HG03521 (cell line): ENCODE results near the gene KMT2B.

ENCODE experiments used
- ATAC-seq: cut with Tn5 transposase; IDR thresholded peaks from one replicate; pipeline ENCODE4 v1.9.1; 2021; ENCODE audit warnings: mild to moderate bottlenecking, moderate library complexity; ENCODE audit not compliant: unreplicated experiment

KMT2B gene

DNA sequence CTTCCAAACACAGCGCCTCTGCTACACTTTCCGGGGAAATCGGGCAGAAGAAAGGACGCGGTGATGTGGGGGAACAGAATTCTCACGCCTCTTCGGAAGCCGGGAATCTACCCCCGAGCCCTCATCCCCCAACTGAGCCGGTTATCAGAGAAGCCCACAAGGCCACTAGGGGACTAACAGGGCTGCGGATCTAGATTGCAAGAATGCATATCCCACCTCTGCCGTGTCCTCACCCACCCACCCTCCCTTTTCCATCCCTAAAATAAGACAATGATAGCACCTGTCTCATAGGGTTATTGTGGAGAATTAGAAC lies 23.4 kb downstream of the KMT2B start:
- ATAC-seq, result no peak

DNA sequence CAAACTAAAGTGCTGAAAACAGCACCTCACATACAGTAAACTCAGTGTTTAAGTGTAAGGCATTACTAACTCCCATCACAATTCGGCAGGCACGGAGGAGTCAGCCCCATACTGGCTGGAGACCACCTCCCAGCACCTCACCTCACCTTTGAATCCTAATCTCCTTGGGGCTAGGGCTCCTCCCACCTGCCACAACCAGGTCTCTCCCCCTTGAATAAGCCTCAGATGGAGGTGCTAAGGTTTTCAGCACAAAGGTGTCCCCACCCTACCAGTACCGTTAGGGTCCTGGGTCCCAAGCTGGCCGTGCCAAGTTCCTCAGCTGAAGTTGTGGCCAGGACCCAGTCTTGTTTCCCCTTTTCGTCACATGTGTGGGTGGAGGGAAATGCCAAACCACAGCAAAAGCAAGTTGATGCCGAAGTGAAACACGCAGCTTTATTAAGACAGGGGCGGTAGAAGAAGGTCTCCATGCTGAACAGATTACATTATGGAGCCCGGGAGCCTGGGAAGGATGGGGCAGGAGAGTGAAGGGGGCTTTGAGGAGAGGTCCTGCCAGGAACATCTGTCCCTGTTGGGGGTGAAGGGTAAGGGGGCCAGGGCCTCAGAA lies 24.4 kb downstream of the KMT2B start, which contains the start of gene IGFLR1:
Gene IGFLR1 (minus strand): TSS at position 332 of the 604 bp plus-strand sequence. CDS start 1,272 bp downstream, outside the sequence.
- no peak for ATAC-seq

DNA sequence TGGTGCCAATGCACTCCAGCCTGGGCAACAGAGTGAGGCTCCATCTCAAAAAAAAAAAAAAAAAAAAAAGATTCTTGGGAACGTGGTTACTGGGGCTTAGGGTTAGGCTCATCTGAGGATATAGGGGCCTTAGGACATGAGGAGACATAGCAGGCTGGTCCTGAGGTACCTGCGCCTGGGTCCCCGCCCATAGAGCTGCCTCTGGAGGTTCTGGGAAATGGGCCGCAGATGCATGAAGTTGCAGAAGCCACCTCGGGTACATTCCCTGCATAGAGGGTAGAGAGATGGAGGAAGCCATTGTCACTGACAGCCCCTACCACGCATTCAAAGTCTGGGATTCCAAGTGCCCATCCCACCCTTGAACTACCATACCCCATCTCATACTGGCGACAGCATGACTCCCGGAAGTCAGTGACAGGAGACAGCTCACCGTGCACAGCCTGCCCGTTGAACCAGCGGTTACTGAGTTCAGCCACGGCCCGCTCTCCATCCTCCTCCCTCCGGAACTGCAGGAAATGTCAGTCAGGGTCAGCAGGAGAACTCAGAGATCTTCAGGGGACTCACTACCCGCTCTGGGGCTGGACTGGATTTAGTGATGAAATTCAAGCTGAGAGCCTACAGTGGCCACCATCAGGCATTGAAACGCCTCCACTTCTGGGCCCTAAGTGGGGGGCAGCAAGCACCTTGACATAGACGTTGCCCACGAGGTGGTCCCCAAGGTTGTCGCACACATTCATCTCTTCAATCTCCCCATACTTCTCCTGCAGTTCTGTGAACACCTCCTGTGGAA lies 26.0 kb downstream of the KMT2B start:
- no peak for ATAC-seq

DNA sequence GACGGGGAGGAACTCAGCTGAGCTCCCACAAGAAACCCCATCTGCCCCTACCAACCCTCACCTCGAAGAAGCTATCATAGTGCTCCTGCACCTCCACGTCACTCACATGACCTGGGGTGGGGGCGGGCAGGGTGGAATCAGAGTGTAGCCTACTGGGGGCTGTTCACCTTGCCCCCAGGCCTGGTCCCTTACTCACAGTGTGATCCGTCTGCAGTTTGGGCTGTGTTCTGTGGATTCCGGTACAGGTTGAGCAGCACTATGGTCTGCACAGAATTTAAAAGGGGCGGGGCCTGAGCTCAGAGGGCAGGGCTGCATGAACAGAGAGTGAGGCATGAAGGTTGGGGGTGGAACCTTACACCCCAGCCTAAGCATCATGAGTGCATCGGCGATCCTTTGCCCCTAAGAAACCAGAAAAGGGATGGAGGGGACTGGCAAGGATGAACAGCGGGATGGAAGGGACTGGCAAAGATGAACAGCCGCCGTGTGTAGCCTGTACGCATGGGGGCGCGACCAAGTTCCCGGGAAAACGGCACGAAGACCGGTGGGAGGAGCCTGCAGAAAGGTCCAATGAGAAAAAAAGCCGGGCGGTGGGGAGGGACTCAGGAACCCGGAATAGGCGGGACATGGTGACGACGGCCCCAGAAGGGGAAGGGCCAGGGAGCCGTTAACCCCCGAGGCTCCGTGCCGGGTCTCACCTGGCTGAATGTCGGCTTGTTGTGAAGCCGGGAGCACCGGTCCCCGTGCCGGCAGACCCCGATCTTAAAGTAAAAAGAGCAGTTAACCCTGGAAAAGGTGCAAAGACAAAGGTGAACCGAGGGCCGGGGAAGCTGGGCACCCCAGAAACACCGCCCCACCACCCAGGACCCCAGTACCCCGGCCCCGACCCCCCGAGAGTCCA lies 26.9 kb downstream of the KMT2B start:
- peak; percentile 30 for ATAC-seq

DNA sequence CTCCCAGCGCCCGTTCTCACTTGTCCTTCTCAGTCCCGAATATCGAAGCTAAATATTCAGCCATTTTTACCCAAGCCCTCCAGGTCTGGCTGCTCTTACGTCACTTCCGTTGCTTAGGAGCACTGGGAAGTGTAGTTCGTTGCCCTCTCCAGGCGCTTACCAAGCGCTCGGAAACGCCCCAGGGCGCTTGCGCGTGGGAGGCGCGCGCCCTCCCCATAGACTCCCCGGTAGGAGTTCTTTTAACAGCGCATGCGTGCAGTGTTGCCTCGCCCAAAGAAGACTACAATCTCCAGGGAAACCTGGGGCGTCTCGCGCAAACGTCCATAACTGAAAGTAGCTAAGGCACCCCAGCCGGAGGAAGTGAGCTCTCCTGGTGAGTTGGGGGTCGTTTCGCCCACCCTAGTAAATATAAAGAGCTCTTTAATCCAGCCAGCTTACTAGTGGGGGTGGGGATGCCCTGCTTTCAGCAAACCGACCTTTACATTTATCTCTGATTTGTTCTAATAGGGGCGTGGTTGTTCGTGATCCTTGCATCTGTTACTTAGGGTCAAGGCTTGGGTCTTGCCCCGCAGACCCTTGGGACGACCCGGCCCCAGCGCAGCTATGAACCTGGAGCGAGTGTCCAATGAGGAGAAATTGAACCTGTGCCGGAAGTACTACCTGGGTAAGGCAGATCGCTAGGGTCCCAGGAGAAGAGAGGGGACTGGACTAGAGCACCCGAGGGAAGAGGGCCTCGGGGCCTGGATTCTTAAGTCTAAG lies 27.7 kb downstream of the KMT2B start, which contains the start of the genes PSENEN and U2AF1L4:
Gene PSENEN (plus strand): TSS at position 324 of the 759 bp plus-strand sequence. CDS start 280 bp downstream, at position 604.
Gene U2AF1L4 (minus strand): TSS at position 91 of the 759 bp plus-strand sequence. CDS start 27 bp downstream, at position 64.
- ATAC-seq, result peak; percentile 36

DNA sequence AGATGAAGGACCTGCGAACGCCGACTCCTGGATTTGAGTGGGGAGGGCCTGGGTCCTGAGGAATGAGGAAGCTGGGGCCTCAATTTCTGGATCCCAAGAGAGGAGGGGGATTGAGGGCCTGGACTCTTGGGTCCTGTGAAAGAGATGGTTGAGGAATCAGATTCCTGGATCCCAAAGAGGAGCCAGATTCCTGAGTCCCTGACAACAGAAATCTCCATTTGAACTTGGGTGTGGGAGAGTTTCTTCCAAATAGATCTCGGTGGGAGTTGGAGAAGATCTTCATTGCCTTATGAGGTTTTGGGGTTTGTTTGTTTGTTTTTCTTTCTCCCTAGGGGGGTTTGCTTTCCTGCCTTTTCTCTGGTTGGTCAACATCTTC lies 28.3 kb downstream of the KMT2B start:
- ATAC-seq, result no peak

DNA sequence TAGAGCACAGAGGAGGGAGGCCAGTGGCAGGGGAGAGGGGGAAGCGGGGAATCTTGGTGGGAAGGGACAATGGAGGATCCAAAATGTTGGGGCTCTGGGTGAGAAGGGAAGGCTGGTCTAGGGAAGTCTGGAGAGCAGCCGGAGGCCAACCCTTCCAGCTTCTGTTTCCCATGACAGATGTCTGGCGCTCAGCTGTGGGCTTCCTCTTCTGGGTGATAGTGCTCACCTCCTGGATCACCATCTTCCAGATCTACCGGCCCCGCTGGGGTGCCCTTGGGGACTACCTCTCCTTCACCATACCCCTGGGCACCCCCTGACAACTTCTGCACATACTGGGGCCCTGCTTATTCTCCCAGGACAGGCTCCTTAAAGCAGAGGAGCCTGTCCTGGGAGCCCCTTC lies 28.7 kb downstream of the KMT2B start:
- ATAC-seq, result no peak

DNA sequence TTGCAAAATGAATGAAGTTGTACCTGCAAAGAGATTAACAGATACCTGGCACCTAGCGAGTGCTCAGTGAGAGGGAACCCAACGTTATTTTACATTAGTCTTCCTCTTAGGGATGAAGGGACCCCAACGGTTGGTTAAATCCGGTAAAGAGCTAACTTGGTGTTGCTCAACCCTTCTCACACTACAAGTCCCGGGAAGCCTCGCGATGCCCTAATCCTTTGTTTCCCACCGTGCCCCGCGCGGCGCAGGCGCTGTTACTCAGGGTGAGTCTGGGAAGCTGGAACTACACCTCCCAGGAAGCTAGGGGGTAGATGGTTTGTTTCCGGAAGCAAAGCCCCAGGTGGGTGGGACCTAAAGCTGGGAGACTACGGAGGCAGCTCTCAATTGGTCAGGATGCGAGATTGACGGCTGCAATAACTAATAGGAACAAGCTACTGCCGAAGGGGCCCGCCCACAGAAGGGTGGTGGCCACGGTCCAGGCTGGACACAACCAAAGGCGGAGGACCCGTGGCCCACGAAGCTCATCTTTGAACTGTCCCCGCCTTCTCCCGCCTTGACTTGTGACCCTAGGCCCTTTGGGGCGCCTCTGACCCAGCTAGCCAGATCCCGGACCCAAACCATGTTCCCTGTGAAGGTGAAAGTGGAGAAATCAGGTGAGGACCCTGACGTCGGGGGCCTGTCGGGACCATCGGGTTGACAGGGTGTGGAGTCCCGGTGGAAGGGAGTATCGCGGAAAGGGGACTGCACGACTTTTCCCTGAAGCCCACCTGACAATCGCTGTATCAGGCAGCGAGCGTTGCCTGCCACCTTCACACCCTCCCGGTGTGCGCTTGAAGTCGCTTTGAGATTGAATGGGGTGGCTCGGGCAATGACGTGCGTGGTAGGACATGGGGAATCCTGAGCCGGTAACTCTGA lies 30.6 kb downstream of the KMT2B start, which contains the start of gene LIN37:
Gene LIN37 (plus strand): TSS at position 471 of the 915 bp plus-strand sequence. CDS start 149 bp downstream, at position 620.
- peak; percentile 67 for ATAC-seq

DNA sequence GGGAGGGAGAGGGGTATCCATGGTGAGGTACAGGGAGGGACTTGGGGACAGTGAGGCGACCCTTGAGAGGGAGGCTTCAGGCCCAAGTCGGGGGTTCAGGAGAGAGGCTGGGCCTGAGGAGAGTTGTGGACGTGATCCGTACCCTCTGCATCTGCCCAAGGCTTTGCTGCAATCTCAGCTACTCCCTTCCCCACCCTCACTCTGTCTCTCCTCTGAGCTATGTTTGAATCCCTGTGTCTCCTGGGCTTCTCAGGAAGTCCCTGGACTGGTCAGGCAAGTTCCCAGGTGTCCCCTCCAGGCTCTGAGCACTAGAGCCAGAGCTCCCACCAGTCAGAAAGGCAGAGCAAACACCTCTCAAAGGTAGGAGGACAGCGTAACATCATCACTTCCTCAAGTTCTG lies 32.4 kb downstream of the KMT2B start:
- ATAC-seq, result no peak

DNA sequence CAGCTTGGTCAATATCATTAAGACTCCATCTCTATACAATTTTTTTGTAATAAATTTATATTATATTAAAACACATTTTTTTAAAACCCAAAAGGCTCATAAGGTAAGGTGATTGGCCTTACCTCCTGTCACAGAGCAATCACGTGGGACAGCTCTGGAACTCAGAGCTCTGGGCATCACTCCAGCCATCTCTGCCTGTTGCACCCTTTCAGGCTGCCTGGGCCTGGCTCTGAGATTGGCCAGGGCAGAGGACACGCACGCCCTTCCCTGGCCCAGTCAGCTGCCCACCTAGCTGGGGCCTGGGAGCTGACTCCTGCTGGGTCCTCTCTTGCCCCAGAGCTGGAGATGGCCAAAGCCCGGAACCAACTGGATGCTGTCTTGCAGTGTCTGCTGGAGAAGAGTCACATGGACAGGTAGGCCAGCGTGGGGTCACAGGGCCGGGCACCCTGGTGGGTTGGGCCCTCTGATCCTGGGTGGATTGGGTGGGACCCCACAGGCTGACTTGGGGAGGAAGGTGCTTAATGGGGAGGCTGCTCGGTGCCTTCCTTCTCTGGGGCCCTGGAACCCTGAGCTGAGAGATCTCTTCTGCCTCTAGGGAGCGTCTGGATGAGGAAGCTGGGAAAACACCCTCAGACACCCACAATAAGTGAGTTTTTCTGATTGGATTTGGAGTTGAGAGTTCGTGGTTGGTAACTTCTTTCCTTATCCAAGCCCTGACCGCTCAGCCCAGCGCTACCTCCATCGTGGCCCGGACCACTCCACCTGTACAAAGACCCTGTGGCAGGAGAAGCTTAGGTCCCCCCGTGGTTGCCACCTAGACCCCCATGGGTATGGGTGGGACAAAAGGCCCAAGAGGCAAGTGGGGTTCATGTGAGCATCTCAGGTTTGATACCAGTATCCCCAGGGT lies 34.3 kb downstream of the KMT2B start:
- no peak for ATAC-seq

DNA sequence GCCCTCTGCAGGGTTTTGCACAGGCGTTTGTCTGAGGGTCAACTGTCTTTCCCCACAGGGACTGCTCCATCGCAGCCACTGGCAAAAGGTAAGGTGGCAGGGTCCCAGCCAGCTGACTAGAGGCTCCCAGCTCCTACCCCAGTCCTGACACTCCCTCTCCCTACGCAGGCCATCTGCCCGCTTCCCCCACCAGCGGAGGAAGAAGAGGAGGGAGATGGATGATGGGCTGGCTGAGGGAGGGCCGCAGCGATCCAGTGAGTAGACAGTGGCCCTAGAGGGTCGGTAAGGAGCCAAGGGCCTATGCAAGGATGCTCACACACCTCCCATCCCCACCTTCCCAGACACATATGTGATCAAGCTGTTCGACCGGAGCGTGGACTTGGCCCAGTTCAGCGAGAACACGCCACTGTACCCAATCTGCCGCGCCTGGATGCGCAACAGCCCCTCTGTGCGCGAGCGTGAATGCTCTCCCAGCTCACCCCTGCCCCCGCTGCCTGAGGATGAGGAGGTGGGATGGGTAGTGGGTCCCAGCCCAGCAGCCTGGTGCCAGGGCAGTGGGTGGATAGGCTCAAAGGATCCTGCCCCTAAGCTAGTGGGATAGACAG lies 35.0 kb downstream of the KMT2B start:
- ATAC-seq, result no peak

DNA sequence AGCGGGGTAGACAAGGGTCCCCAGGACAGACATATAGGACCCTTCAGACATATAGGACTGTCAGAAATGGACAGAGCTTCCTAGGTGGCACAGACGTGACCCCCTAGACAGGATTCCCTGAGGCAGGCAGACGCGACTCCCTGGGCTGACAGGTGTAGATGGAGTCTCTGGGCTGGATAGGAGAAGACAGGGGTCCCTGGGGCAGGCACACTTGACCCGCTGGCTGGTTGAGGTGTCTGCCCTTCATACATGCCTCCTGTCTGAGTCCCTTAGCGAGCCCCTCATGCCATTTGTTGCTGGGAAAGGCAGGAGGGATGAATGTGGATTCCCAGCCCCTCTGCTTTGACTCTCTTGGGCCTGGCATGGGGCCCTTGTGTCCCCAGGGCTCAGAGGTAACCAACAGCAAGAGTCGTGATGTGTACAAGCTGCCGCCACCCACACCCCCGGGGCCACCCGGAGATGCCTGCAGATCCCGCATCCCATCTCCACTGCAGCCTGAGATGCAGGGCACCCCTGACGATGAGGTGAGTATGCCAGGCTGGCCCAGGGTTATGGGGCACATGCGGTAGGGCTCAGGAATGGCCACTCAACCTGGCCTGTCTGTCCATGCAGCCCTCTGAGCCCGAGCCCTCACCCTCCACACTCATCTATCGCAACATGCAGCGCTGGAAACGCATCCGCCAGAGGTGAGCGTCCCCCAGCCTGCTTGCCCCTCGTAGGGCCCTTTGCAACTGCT lies 36.0 kb downstream of the KMT2B start:
- ATAC-seq, result no peak

DNA sequence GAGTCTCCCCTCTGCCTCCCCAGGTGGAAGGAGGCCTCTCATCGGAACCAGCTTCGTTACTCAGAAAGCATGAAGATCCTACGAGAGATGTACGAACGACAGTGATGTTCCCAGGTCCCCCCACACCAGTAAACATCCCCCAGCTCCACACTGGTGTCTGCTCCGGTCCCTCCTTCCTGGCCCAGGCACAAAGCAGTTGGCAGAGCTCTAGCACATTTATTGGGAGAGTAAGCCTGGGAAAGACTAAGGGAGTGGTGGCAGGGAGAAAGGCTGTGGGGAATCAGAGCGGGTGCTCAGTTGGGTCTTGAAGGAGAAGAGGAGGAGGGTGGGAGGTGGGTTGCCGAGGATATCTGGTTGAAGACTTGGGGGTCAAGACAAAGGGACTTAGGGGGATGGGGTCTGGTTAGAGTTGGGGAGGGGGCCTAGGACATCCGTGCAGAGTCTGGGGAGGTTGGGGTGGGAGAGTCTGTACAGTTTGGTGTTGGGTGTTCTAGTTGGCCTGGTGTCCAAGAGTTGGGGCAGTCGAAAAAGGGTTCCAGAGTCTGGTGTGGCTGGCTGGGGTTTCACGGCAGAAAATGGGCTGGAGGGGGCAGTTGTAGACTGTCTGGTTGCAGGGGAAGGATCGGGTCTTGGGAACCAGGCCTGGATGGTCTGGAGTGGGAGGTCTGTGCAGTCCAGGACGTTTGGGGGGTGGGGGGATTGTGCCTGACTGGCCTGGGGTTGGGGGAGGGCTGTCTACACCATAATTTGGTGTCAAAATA lies 36.7 kb downstream of the KMT2B start:
- no peak for ATAC-seq

DNA sequence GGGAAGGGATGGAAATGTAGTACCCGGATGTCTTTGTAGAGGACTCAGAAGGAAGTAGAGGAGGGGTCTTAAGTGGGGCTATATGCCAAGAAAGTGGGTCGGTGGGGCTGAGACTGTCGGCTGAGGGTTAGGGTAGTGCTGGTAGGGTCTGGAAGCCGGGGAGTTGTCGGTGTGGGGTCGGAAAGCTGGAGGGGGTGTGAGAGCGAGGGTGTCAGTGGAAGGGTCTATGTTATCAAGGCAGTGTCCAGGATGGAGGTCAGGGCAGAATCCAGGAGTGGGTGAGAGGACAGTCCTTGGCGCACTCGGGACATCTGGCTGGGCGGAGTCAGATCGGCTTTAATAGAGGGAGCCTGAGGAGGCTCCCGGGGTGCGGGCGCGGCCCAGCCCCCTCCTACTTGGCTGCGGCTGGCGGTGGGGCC lies 37.3 kb downstream of the KMT2B start:
- ATAC-seq, result no peak

DNA sequence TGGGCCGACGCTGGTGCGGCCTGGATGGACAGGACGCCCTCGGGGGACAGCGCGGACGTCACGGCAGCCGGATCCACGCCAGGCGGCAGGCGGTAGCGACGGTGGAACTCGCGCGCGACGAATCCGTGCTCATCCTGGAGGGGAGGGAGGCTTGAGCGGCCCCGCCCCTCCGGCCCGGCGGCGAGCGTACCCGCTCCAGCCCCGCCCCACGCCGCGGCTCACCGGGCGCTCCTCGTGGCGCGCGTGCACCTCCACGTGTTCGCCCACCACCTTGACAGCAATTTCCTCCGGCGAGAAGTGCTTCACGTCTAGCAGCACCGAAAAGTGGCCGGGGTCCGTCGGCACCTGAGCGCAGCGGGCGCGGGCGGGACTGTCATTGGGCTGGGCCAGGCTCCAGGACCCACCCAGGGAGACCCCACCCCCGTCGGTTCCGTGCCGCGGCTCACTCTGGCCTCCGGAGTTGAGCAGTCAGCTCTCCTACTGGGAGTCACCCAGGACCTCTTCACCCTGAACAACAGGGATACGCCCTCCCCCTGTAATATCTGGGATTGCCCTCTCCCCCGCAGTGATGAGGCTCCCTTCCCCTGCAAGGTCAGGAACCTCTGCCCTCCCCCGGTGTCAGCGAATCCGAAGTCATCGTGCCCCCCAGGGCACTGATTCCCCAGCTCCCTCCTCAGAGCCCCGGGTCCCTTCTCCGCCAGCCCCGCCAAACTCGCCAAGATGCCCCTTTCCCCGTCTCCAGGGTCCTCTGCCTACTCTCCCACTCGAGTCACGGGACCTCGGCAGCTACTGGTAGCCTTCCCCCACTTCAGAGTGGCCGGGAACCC lies 38.0 kb downstream of the KMT2B start:
- ATAC-seq, result no peak
